ENCODE measurements around the gene TFCP2. TPM values are rescaled to one million over a fixed set of nuclear protein-coding genes. Genes with fewer than 3 reads are reported as not detected.

TFCP2 gene
- total RNA-seq, 4 donors from 2014 or later, result 13.5 to 20.5 (median 15.4) TPM

DNA sequence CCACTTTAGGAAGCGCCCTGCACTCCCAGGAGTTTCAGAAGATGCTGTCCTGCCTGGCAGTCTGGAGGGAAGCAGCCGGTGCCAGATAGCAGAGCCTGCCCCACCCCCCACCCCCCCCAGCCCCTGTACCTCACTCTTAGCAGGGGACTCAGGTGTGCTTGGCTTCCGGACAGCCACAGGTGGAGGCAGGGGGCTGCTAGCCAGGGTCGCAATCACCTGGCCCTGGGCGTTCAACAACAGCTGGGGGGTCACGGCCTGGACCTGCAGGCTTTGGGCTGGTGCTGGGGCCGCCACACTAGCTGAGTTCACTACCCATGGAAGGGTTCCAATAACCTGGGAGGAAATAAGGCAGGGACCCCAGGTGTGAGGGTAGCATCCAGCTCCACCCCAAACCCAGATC is 22.9 kb upstream of the TFCP2 start:
- H3K36me3 ChIP-seq, result no peaks in the 10 kb centered on the region
- intact Hi-C loops (cut with DNase I; ENCODE audit: low total_unique reads), result no loop called here
- no peak overlapping the region for H3K4me3 ChIP-seq

DNA sequence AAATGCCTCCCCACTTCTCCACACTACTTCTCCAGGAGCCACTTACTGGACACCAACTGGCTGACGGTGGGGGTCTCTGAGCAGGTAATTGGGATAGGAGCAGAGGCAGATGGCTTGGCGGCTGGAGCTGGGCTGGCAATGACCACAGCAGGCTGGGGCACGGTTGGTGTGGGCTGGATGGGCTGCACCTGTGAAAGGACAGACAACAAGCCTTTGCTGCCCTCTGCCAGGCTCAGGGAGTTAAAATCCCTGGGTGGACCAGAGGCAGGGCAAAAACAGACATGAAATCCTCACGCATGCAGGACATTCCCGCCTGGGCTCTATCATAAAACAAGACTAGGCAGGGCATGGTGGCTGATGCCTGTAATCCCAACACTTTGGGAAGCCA is 19.3 kb upstream of the TFCP2 start:
- Histone ChIP-seq H3K27me3 (no peaks in the 10 kb centered on the region), H3K27ac (no peak overlapping the region), H3K36me3 (no peaks in the 10 kb centered on the region), H3K4me3 (no peak overlapping the region), H3K4me1 (no peaks in the 10 kb centered on the region), H3K9me3 (no peaks in the 10 kb centered on the region)
- intact Hi-C loops (cut with DNase I; ENCODE audit: low total_unique reads) (no loop called here), in situ Hi-C loops (cut with MboI; ENCODE audit: low pct_ligation_motif_present in 1 of 4, low pct_unique_long_range_greater_than_20kb in 1 of 4, low sequenced_read_pairs in 3 of 4) (no loop called here)
- WGBS, 2 donors (ENCODE audit: low coverage in 1 of 2), result 93% methylated on average over 5 of the region's 5 CpGs; no CpG with 5 or more reads in 1 of the 2 donors
- TF ChIP-seq EP300 (IDR thresholded peaks at IDR 0.05; ENCODE audit: low read depth) (no peak), POLR2AphosphoS5 (IDR thresholded peaks at IDR 0.05) (no peak), POLR2A (IDR thresholded peaks at IDR 0.05) (no peak)
- TF ChIP-seq, protein P1, sequence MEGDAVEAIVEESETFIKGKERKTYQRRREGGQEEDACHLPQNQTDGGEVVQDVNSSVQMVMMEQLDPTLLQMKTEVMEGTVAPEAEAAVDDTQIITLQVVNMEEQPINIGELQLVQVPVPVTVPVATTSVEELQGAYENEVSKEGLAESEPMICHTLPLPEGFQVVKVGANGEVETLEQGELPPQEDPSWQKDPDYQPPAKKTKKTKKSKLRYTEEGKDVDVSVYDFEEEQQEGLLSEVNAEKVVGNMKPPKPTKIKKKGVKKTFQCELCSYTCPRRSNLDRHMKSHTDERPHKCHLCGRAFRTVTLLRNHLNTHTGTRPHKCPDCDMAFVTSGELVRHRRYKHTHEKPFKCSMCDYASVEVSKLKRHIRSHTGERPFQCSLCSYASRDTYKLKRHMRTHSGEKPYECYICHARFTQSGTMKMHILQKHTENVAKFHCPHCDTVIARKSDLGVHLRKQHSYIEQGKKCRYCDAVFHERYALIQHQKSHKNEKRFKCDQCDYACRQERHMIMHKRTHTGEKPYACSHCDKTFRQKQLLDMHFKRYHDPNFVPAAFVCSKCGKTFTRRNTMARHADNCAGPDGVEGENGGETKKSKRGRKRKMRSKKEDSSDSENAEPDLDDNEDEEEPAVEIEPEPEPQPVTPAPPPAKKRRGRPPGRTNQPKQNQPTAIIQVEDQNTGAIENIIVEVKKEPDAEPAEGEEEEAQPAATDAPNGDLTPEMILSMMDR (IDR thresholded peaks at IDR 0.05), result no peak
- DNase-seq, result no peak

More for the DNA sequence above, 22.9 kb upstream of the TFCP2 start:
- TF ChIP-seq POLR2AphosphoS5 (IDR thresholded peaks at IDR 0.05), result no peak
- no peak for TF ChIP-seq EP300 (IDR thresholded peaks at IDR 0.05; ENCODE audit: low read depth)
- TF ChIP-seq, protein P1 (IDR thresholded peaks at IDR 0.05), result no peak
- no peak for TF ChIP-seq POLR2A (IDR thresholded peaks at IDR 0.05)
- in situ Hi-C loops (cut with MboI; ENCODE audit: low pct_ligation_motif_present in 1 of 4, low pct_unique_long_range_greater_than_20kb in 1 of 4, low sequenced_read_pairs in 3 of 4), result no loop called here
- Histone ChIP-seq H3K4me1 (no peaks in the 10 kb centered on the region), H3K27ac (no peak overlapping the region), H3K27me3 (no peaks in the 10 kb centered on the region), H3K9me3 (no peaks in the 10 kb centered on the region)
- no peak for DNase-seq
- 88% methylated on average over 2 of the region's 7 CpGs; no CpG with 5 or more reads in 1 of the 2 donors for WGBS, 2 donors (ENCODE audit: low coverage in 1 of 2)

DNA sequence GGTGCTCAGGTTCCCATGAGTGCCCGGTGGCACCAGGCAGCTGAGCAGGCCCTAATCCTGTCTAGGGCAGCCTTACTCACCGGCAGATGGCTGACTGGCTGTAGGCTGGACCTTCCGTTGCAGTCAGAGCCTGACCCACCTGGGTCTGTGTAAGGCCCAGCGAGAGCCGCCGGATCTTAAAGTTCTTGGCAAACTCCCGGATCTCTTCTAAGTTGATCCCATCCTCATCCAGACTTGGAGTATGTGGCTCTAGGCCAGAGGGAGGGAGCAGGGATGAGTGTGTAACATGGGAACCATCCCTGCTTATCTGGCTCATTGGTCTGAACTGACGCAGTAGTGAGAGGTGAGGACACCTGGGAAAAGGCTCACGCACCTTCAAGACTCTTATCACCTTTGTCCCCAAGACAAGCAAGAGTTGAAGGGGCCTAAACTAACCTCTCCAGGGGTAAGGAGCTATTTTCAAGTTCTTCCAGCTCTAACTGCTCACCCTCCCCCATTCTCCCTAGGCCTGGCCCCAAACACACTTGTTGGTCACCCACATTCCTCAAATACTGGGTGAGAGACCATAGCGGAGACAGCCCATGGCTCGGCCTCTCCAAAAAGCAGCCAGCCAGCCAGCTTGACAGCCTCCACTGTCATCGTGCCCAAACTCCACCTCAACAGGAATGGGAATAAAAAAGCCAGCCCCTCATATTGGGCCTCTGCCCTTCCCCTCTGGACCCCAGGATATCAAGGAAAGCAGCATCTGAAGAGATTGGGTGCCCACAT is 18.8 kb upstream of the TFCP2 start:
- intact Hi-C loops (cut with DNase I; ENCODE audit: low total_unique reads), result no loop called here
- TF ChIP-seq POLR2AphosphoS5 (IDR thresholded peaks at IDR 0.05) (no peak), POLR2A (IDR thresholded peaks at IDR 0.05) (no peak), EP300 (IDR thresholded peaks at IDR 0.05; ENCODE audit: low read depth) (no peak)
- TF ChIP-seq, protein P1 (IDR thresholded peaks at IDR 0.05), result no peak
- Histone ChIP-seq H3K4me1 (no peaks in the 10 kb centered on the region), H3K4me3 (no peak overlapping the region), H3K27me3 (no peaks in the 10 kb centered on the region), H3K9me3 (no peaks in the 10 kb centered on the region), H3K36me3 (no peaks in the 10 kb centered on the region), H3K27ac (no peak overlapping the region)
- 76 to 97% methylated on average over 3 to 11 of the region's 12 CpGs for WGBS, 2 donors (ENCODE audit: low coverage in 1 of 2)
- in situ Hi-C loops (cut with MboI; ENCODE audit: low pct_ligation_motif_present in 1 of 4, low pct_unique_long_range_greater_than_20kb in 1 of 4, low sequenced_read_pairs in 3 of 4), result no loop called here
- DNase-seq, result no peak

DNA sequence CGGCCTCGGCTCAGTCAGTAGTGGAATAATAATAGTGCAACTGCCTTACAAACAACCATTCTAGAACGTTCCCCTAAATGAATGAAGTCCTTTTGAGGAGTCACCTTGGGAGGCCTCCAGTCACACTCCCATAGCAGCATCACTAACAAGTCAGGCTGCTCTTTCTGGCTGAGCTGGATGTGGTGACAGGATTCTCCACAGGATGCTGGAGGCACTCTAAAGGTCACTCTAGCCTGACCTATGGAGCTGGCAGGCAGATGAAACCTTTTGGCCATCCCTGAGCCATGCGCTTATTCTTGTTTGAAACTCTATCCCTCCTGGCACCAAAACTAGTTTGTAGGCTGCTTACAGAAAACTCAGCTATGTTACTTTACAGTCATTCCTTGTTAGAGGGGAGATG is 17.9 kb upstream of the TFCP2 start:
- H3K4me1 ChIP-seq, result no peaks in the 10 kb centered on the region
- 90 to 100% methylated on average over 2 to 4 of the region's 4 CpGs for WGBS, 2 donors (ENCODE audit: low coverage in 1 of 2)
- intact Hi-C loops (cut with DNase I; ENCODE audit: low total_unique reads), result no loop called here
- H3K27me3 ChIP-seq, result no peaks in the 10 kb centered on the region
- DNase-seq, result no peak
- no peak overlapping the region for H3K27ac ChIP-seq
- no peaks in the 10 kb centered on the region for H3K36me3 ChIP-seq
- H3K4me3 ChIP-seq, result no peak overlapping the region
- in situ Hi-C loops (cut with MboI; ENCODE audit: low pct_ligation_motif_present in 1 of 4, low pct_unique_long_range_greater_than_20kb in 1 of 4, low sequenced_read_pairs in 3 of 4), result no loop called here
- TF ChIP-seq POLR2AphosphoS5 (IDR thresholded peaks at IDR 0.05) (no peak), POLR2A (IDR thresholded peaks at IDR 0.05) (no peak), EP300 (IDR thresholded peaks at IDR 0.05; ENCODE audit: low read depth) (no peak)
- TF ChIP-seq, protein P1 (IDR thresholded peaks at IDR 0.05), result no peak
- no peaks in the 10 kb centered on the region for H3K9me3 ChIP-seq

Measured in transverse colon (tissue), 4 donors.